HG03469 (cell line): ENCODE results near the gene GBE1.
"Not testable (repeated sequence)": the region's sequence is repeated elsewhere in the genome, so short reads cannot be mapped to it uniquely, and the experiment has no call there.

Experiments
- ATAC-seq: cut with Tn5 transposase; IDR thresholded peaks from one replicate; pipeline ENCODE4 v1.9.1; 2021; ENCODE audit warnings: mild to moderate bottlenecking, moderate library complexity, moderate number of reproducible peaks; ENCODE audit not compliant: unreplicated experiment

The GBE1 gene

GRCh38 chr3:81758275-81758674 lies 3.2 kb downstream of the GBE1 start:
- ATAC-seq, result no peak

- no peak for ATAC-seq
Measured at GRCh38 chr3:81753416-81754027, 7.9 kb downstream of the GBE1 start.

- no peak for ATAC-seq
Measured at GRCh38 chr3:81752604-81753003, 8.8 kb downstream of the GBE1 start.

GRCh38 chr3:81749265-81749664 lies 12.2 kb downstream of the GBE1 start:
- ATAC-seq, result no peak

- not testable (repeated sequence) for ATAC-seq
Measured at GRCh38 chr3:81747280-81747679, 14.2 kb downstream of the GBE1 start.

- no peak for ATAC-seq
Measured at GRCh38 chr3:81744366-81744765, 17.1 kb downstream of the GBE1 start.

- no peak for ATAC-seq
Measured at GRCh38 chr3:81743096-81744025, 18.1 kb downstream of the GBE1 start.

GRCh38 chr3:81742581-81742980 lies 18.9 kb downstream of the GBE1 start:
- ATAC-seq, result no peak

GRCh38 chr3:81741216-81741615 lies 20.2 kb downstream of the GBE1 start:
- no peak for ATAC-seq

- ATAC-seq, result no peak
Measured at GRCh38 chr3:81740731-81741130, 20.7 kb downstream of the GBE1 start.

GRCh38 chr3:81735334-81735733 lies 26.1 kb downstream of the GBE1 start:
- no peak for ATAC-seq

- no peak for ATAC-seq
Measured at GRCh38 chr3:81734742-81735141, 26.7 kb downstream of the GBE1 start.

- ATAC-seq, result no peak
Measured at GRCh38 chr3:81732642-81733041, 28.8 kb downstream of the GBE1 start.

- ATAC-seq, result no peak
Measured at GRCh38 chr3:81728766-81729544, 32.5 kb downstream of the GBE1 start.

GRCh38 chr3:81726735-81727134 lies 34.7 kb downstream of the GBE1 start:
- ATAC-seq, result no peak

- ATAC-seq, result no peak
Measured at GRCh38 chr3:81726132-81726531, 35.3 kb downstream of the GBE1 start.

- ATAC-seq, result no peak
Measured at GRCh38 chr3:81723732-81724313, 37.6 kb downstream of the GBE1 start.

- ATAC-seq, result no peak
Measured at GRCh38 chr3:81718311-81718710, 43.1 kb downstream of the GBE1 start.

GRCh38 chr3:81716870-81717509 lies 44.5 kb downstream of the GBE1 start:
- ATAC-seq, result no peak

- no peak for ATAC-seq
Measured at GRCh38 chr3:81713031-81713430, 48.4 kb downstream of the GBE1 start.

GRCh38 chr3:81709606-81710005 lies 51.8 kb downstream of the GBE1 start:
- ATAC-seq, result no peak
